Liver (tissue), 3 donors: Measurements from ENCODE around the gene TMTC1.

ENCODE experiments used
- ATF3 ChIP-seq: IDR thresholded peaks from 2 replicates; pipeline ENCODE4 v1.6.1; 2016; ENCODE audit warnings: antibody characterized with exemption
- CTCF ChIP-seq: fragments of 150-350 bp; IDR thresholded peaks from 2 replicates; pipeline ENCODE4 v1.5.1; 2017; ENCODE audit warnings: improper control_type of control experiment, low read depth, low read length; ENCODE audit not compliant: missing input control
- FOXA1 ChIP-seq: IDR thresholded peaks from 2 replicates; pipeline ENCODE4 v1.6.1; 2016; ENCODE audit warnings: antibody characterized with exemption
- GABPA ChIP-seq, 2 donors: IDR thresholded peaks in 1 of 2; conservative IDR thresholded peaks in 1 of 2; 2 replicates each; pipeline ENCODE4 v1.6.1; 2016; ENCODE audit warnings: antibody characterized with exemption in 2 of 2, mild to moderate bottlenecking in 1 of 2, moderate library complexity in 1 of 2
- MAX ChIP-seq: IDR thresholded peaks from 2 replicates; pipeline ENCODE4 v1.6.1; 2016; ENCODE audit warnings: antibody characterized with exemption
- REST ChIP-seq: IDR thresholded peaks from 2 replicates; pipeline ENCODE4 v1.6.1; 2016; ENCODE audit warnings: antibody characterized with exemption, mild to moderate bottlenecking
- SP1 ChIP-seq: IDR thresholded peaks from 2 replicates; pipeline ENCODE4 v1.6.1; 2018; ENCODE audit warnings: antibody characterized with exemption, mild to moderate bottlenecking
- TAF1 ChIP-seq: conservative IDR thresholded peaks from 2 replicates; pipeline ENCODE4 v1.6.1; 2016; ENCODE audit warnings: antibody characterized with exemption, mild to moderate bottlenecking
- YY1 ChIP-seq: IDR thresholded peaks from 2 replicates; pipeline ENCODE4 v1.6.1; 2016; ENCODE audit warnings: antibody characterized with exemption, mild to moderate bottlenecking
- donor health status: healthy.
- donor health status: healthy.

DNA sequence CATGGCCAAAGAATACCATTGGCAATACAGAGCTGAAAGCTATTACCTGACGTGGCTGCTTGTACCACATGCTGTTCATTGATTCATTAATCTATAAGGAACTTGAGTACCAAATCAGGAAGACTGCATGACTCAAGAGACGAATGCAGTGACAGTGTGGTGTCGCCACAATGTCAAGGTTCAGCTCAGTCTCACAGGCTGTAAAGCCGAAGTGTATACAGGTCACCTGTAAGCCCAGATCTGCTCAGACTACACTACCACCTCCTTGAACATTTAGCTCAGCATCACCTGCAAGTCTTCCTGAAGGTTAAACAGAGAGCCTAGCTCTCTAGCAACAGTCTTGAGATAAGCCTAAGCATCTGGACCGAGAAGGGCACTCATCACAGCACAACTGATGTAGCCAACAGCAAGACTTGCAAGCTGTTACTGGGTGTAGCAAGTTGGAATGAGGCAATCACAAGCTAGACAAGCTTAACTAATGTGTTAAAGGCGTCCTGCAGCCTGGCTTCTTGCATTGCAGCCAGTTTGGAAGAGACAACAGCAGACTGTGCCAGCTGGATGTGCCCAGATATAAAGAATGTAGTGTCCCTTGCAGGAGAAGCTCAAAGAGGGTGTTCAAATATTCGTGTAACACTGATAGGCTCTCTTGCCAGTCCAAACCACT, 21.0 kb downstream of the TMTC1 start:
- no peak for TF ChIP-seq SP1
- TF ChIP-seq TAF1 = no peak
- no peak for TF ChIP-seq CTCF
- no peak for TF ChIP-seq REST
- no peak for TF ChIP-seq YY1
- no peak for TF ChIP-seq ATF3
- no peak for TF ChIP-seq GABPA (IDR thresholded peaks at IDR 0.05 in 1 of 2, conservative IDR thresholded peaks at IDR 0.05 in 1 of 2)
- TF ChIP-seq MAX = no peak
- no peak for TF ChIP-seq FOXA1
